MG63 (cell line): ENCODE data around the gene SPAG9. TPM values are rescaled to one million over a fixed set of nuclear protein-coding genes. Genes with fewer than 3 reads are reported as not detected.

Experiments
- DNase-seq: peaks from one replicate; pipeline ENCODE4 v3.0.0-alpha.2; 2020
- H3K27me3 ChIP-seq: fragments of 250-450 bp; sonication (Bioruptor Pico); 2 replicates; pipeline ENCODE4 v1.5.1; 2020; ENCODE audit warnings: mild to moderate bottlenecking, moderate library complexity
- H3K36me3 ChIP-seq: fragments of 250-450 bp; sonication (Bioruptor Pico); 2 replicates; pipeline ENCODE4 v1.5.1; 2020; ENCODE audit warnings: mild to moderate bottlenecking, moderate library complexity
- H3K4me3 ChIP-seq: fragments of 250-450 bp; sonication (Bioruptor Pico); 2 replicates; pipeline ENCODE4 v1.5.1; 2020; ENCODE audit warnings: mild to moderate bottlenecking, moderate library complexity
- H3K9me3 ChIP-seq: fragments of 250-450 bp; sonication (Bioruptor Pico); 2 replicates; pipeline ENCODE4 v1.5.1; 2020; ENCODE audit warnings: mild to moderate bottlenecking, moderate library complexity
- total RNA-seq: library from RNA; depleted of rRNA; stranded (reverse); fragments of >200 nt; shearing (Covaris generic); gene quantifications from 2 replicates; pipeline ENCODE4 v1.2.3, GENCODE V29; 2014; ENCODE audit warnings: low replicate concordance; rRNA removed

The SPAG9 gene
- total RNA-seq, 1 experiment from 2014 or later, result 53.8 TPM

GRCh38 chr17:50916708-50917417 lies 203.8 kb downstream of the SPAG9 start:
- Histone ChIP-seq H3K9me3 (no peaks in the 10 kb centered on the region), H3K36me3 (no peaks in the 10 kb centered on the region), H3K27me3 (no peaks in the 10 kb centered on the region), H3K4me3 (no peak overlapping the region)
- DNase-seq, result peak; percentile 40

GRCh38 chr17:50916026-50916707 lies 204.5 kb downstream of the SPAG9 start:
- no peaks in the 10 kb centered on the region for H3K36me3 ChIP-seq
- no peaks in the 10 kb centered on the region for H3K9me3 ChIP-seq
- no peaks in the 10 kb centered on the region for H3K27me3 ChIP-seq
- no peak for DNase-seq
- no peak overlapping the region for H3K4me3 ChIP-seq

GRCh38 chr17:50914505-50915063 lies 206.1 kb downstream of the SPAG9 start:
- Histone ChIP-seq H3K36me3 (no peaks in the 10 kb centered on the region), H3K27me3 (no peaks in the 10 kb centered on the region), H3K4me3 (no peak overlapping the region), H3K9me3 (no peaks in the 10 kb centered on the region)
- no peak for DNase-seq

GRCh38 chr17:50913120-50913519 lies 207.5 kb downstream of the SPAG9 start:
- no peak for DNase-seq
- Histone ChIP-seq H3K36me3 (no peaks in the 10 kb centered on the region), H3K4me3 (no peak overlapping the region), H3K9me3 (no peaks in the 10 kb centered on the region), H3K27me3 (no peaks in the 10 kb centered on the region)

Other genes starting within 250 kb of the SPAG9 start
- 786 and 881 TPM in 2 replicates for gene NME1, start 32.7 kb upstream of the SPAG9 start, total RNA-seq
- gene NME2, start 45.5 kb upstream of the SPAG9 start, total RNA-seq, result 1,130 and 1,229 TPM in 2 replicates
- 4.8 and 8.9 TPM in 2 replicates for gene MBTD1, start 139.2 kb upstream of the SPAG9 start, total RNA-seq
- 113 and 161 TPM in 2 replicates for gene UTP18, start 139.7 kb upstream of the SPAG9 start, total RNA-seq